HEK293 (cell line): ENCODE results near the gene EIF4E2.

Experiments
- CTCF ChIA-PET: fragments of 350-600 bp; formaldehyde crosslinking; extraction: SDS; loops from one replicate; lab custom pipeline; 2021; ENCODE audit warnings: antibody characterized with exemption; lab: Yijun Ruan, JAX
- POLR2A ChIA-PET: fragments of 300-600 bp; formaldehyde crosslinking; extraction: SDS; loops from one replicate; lab custom pipeline; 2020; ENCODE audit warnings: antibody characterized with exemption, inconsistent platforms; lab: Yijun Ruan, JAX
- H3K27ac ChIP-seq: fragments of 200-500 bp; sonication (Bioruptor generic); 2 replicates; pipeline ENCODE4 v1.5.1; 2014; ENCODE audit warnings: low read depth, low read length, control low read depth, inconsistent platforms; ENCODE audit errors: extremely low read depth
- H3K36me3 ChIP-seq, 2 experiments: fragments of 200-500 bp in 1 of 2; sonication (Bioruptor generic) in 1 of 2; 1 replicate in 1 of 2; 2 replicates in 1 of 2; pipeline ENCODE4 v1.5.1; 2014 to 2017; ENCODE audit warnings: inconsistent platforms in 2 of 2, low read length in 2 of 2; ENCODE audit not compliant: control insufficient read depth in 2 of 2, insufficient read depth in 1 of 2
- H3K4me1 ChIP-seq: fragments of 200-500 bp; sonication (Bioruptor generic); 2 replicates; pipeline ENCODE4 v1.5.1; 2014; ENCODE audit warnings: mild to moderate bottlenecking, low read length, inconsistent platforms; ENCODE audit not compliant: control insufficient read depth, insufficient read depth
- H3K4me3 ChIP-seq: 2 replicates; pipeline ENCODE4 v1.5.1; 2011; ENCODE audit warnings: low read depth, mild to moderate bottlenecking, control low read depth, low read length, moderate library complexity
- H3K9me3 ChIP-seq: fragments of 200-500 bp; sonication (Bioruptor generic); 2 replicates; pipeline ENCODE4 v1.5.1; 2014; ENCODE audit warnings: low read depth, low read length, inconsistent platforms; ENCODE audit not compliant: control insufficient read depth, insufficient read depth
- BCL11B ChIP-seq: fragments of 450-650 bp; formaldehyde crosslinking; IDR thresholded peaks from 2 replicates; pipeline ENCODE4 v1.5.1; 2016; ENCODE audit warnings: low read depth, missing biosample characterization, missing genetic modification characterization
- GFI1B ChIP-seq: fragments of 450-650 bp; formaldehyde crosslinking; IDR thresholded peaks from 2 replicates; pipeline ENCODE4 v1.5.1; 2016; ENCODE audit warnings: missing biosample characterization, missing genetic modification characterization
- KLF1 ChIP-seq: fragments of 450-650 bp; formaldehyde crosslinking; IDR thresholded peaks from 2 replicates; pipeline ENCODE4 v1.5.1; 2016; ENCODE audit warnings: missing biosample characterization, missing genetic modification characterization
- MYNN ChIP-seq: fragments of 450-650 bp; formaldehyde crosslinking; IDR thresholded peaks from 2 replicates; pipeline ENCODE4 v1.5.1; 2016; ENCODE audit warnings: missing biosample characterization, missing genetic modification characterization, borderline replicate concordance
- MZF1 ChIP-seq: fragments of 450-650 bp; formaldehyde crosslinking; IDR thresholded peaks from 2 replicates; pipeline ENCODE4 v1.5.1; 2017; ENCODE audit warnings: missing biosample characterization, missing genetic modification characterization, borderline replicate concordance
- OVOL3 ChIP-seq: fragments of 450-650 bp; formaldehyde crosslinking; IDR thresholded peaks from 2 replicates; pipeline ENCODE4 v1.5.1; 2016; ENCODE audit warnings: missing biosample characterization, missing genetic modification characterization
- REPIN1 ChIP-seq: fragments of 450-650 bp; formaldehyde crosslinking; IDR thresholded peaks from 2 replicates; pipeline ENCODE4 v1.5.1; 2017; ENCODE audit warnings: missing biosample characterization, missing genetic modification characterization, low read depth
- SALL2 ChIP-seq: fragments of 450-650 bp; formaldehyde crosslinking; IDR thresholded peaks from 2 replicates; pipeline ENCODE4 v1.5.0; 2017; ENCODE audit warnings: missing biosample characterization, mild to moderate bottlenecking, missing genetic modification characterization, borderline replicate concordance
- ZBTB20 ChIP-seq: fragments of 450-650 bp; formaldehyde crosslinking; IDR thresholded peaks from 2 replicates; pipeline ENCODE4 v1.5.1; 2016; ENCODE audit warnings: missing biosample characterization, missing genetic modification characterization
- ZFP69B ChIP-seq: fragments of 450-650 bp; formaldehyde crosslinking; IDR thresholded peaks from 2 replicates; pipeline ENCODE4 v1.5.1; 2016; ENCODE audit warnings: missing biosample characterization, missing genetic modification characterization
- ZIC2 ChIP-seq: fragments of 450-650 bp; formaldehyde crosslinking; IDR thresholded peaks from 2 replicates; pipeline ENCODE4 v1.5.1; 2016; ENCODE audit warnings: missing biosample characterization, missing genetic modification characterization
- ZNF157 ChIP-seq: fragments of 450-650 bp; formaldehyde crosslinking; IDR thresholded peaks from 2 replicates; pipeline ENCODE4 v1.5.1; 2016; ENCODE audit warnings: missing biosample characterization, missing genetic modification characterization
- ZNF202 ChIP-seq: fragments of 450-650 bp; formaldehyde crosslinking; IDR thresholded peaks from 2 replicates; pipeline ENCODE4 v1.5.1; 2016; ENCODE audit warnings: missing biosample characterization, missing genetic modification characterization, borderline replicate concordance
- ZNF214 ChIP-seq: fragments of 450-650 bp; formaldehyde crosslinking; IDR thresholded peaks from 2 replicates; pipeline ENCODE4 v1.5.1; 2017; ENCODE audit warnings: missing biosample characterization, mild to moderate bottlenecking, missing genetic modification characterization, borderline replicate concordance
- ZNF223 ChIP-seq: fragments of 450-650 bp; formaldehyde crosslinking; IDR thresholded peaks from 2 replicates; pipeline ENCODE4 v1.5.1; 2016; ENCODE audit warnings: missing biosample characterization, missing genetic modification characterization
- ZNF266 ChIP-seq: fragments of 450-650 bp; formaldehyde crosslinking; IDR thresholded peaks from 2 replicates; pipeline ENCODE4 v1.5.1; 2016; ENCODE audit warnings: missing biosample characterization, missing genetic modification characterization, low read depth
- ZNF335 ChIP-seq: fragments of 450-650 bp; formaldehyde crosslinking; conservative IDR thresholded peaks from 2 replicates; pipeline ENCODE4 v1.5.1; 2016; ENCODE audit warnings: missing biosample characterization, missing genetic modification characterization
- ZNF354C ChIP-seq: fragments of 450-650 bp; formaldehyde crosslinking; IDR thresholded peaks from 2 replicates; pipeline ENCODE4 v1.5.1; 2016; ENCODE audit warnings: missing biosample characterization, missing genetic modification characterization, low read depth, borderline replicate concordance
- ZNF518A ChIP-seq: fragments of 450-650 bp; formaldehyde crosslinking; conservative IDR thresholded peaks from 2 replicates; pipeline ENCODE4 v1.5.1; 2016; ENCODE audit warnings: low read depth, missing biosample characterization, missing genetic modification characterization
- ZNF521 ChIP-seq: fragments of 450-650 bp; formaldehyde crosslinking; IDR thresholded peaks from 2 replicates; pipeline ENCODE4 v1.5.1; 2017; ENCODE audit warnings: missing biosample characterization, mild to moderate bottlenecking, missing genetic modification characterization
- ZNF549 ChIP-seq: fragments of 450-650 bp; IDR thresholded peaks from 2 replicates; pipeline ENCODE4 v1.5.1; 2018; ENCODE audit warnings: missing biosample characterization, missing genetic modification characterization, mild to moderate bottlenecking, inconsistent platforms, moderate library complexity
- ZNF558 ChIP-seq: fragments of 450-650 bp; formaldehyde crosslinking; IDR thresholded peaks from 2 replicates; pipeline ENCODE4 v1.5.1; 2016; ENCODE audit warnings: missing biosample characterization, missing genetic modification characterization
- ZNF571 ChIP-seq: fragments of 450-650 bp; formaldehyde crosslinking; IDR thresholded peaks from 2 replicates; pipeline ENCODE4 v1.5.0; 2017; ENCODE audit warnings: missing biosample characterization, missing genetic modification characterization
- ZNF580 ChIP-seq: fragments of 450-650 bp; formaldehyde crosslinking; IDR thresholded peaks from 2 replicates; pipeline ENCODE4 v1.5.1; 2016; ENCODE audit warnings: missing biosample characterization, missing genetic modification characterization
- ZNF624 ChIP-seq: fragments of 450-650 bp; formaldehyde crosslinking; IDR thresholded peaks from 2 replicates; pipeline ENCODE4 v1.5.1; 2017; ENCODE audit warnings: missing biosample characterization, missing genetic modification characterization
- ZNF658 ChIP-seq: fragments of 450-650 bp; formaldehyde crosslinking; IDR thresholded peaks from 2 replicates; pipeline ENCODE4; 2016; ENCODE audit warnings: missing biosample characterization, missing genetic modification characterization
- ZNF747 ChIP-seq: fragments of 450-650 bp; formaldehyde crosslinking; IDR thresholded peaks from 2 replicates; pipeline ENCODE4 v1.5.1; 2016; ENCODE audit warnings: missing biosample characterization, missing genetic modification characterization
- ZNF777 ChIP-seq: fragments of 450-650 bp; formaldehyde crosslinking; IDR thresholded peaks from 2 replicates; pipeline ENCODE4 v1.5.1; 2017; ENCODE audit warnings: missing biosample characterization, missing genetic modification characterization, borderline replicate concordance
- ZNF785 ChIP-seq: fragments of 450-650 bp; formaldehyde crosslinking; IDR thresholded peaks from 2 replicates; pipeline ENCODE4 v1.5.1; 2016; ENCODE audit warnings: missing biosample characterization, missing genetic modification characterization
- TF ChIP-seq, protein P1 (sequence below): fragments of 450-650 bp; formaldehyde crosslinking; IDR thresholded peaks from 2 replicates; pipeline ENCODE4 v1.5.1; 2016; ENCODE audit warnings: missing biosample characterization, missing genetic modification characterization, borderline replicate concordance

Gene EIF4E2

DNA sequence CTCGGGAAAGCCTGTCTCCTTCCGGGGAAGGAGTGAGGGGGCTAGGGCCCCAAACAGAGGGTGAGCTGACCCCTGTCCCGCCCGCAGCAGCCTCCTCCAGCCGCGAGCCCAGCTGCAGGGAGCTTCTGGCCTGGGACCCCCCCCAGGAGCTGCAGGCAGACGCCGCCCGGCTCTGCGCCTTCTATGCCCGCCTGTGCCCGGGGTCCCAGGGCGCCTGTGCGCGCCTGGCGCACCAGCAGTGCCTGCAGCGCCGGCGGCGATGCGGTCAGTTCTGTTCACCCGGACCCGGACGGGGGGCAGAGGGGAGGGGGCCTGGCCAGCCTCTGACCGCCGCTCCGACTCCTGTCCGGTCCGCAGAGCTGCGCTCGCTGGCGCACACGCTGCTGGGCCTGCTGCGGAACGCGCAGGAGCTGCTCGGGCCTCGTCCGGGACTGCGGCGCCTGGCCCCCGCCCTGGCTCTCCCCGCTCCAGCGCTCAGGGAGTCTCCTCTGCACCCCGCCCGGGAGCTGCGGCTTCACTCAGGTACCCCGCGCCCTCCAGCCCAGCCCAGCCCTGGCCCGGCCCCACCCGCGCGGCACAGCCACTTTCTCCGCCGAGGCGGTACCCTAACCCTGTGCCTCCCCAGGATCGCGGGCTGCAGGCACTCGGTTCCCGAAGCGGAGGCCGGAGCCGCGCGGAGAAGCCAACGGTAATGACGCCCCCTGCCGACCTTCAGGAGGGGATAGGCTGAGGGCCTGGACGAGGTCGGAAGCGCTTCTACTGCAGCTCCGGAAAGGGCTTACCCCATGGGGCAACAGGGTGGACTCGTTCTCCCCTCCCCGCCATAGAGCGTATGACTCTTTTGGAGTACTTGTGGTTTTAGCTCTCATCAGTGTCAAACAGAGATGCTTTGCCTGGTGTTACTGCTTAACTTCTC is 26.5 kb upstream of the EIF4E2 start:
- peak overlapping the region; percentile 43 for H3K4me3 ChIP-seq
- H3K9me3 ChIP-seq: no peaks in the 10 kb centered on the region
- POLR2A ChIA-PET: interaction anchor here (0.6 kb wide), 1 partner anchor 26 kb away, joined by 3 read pairs; the partner anchor contains the start of genes EIF4E2 and TIGD1
- no peaks in the 10 kb centered on the region; the same call in 1 of the 2 replicates for H3K4me1 ChIP-seq
- peak overlapping the region; percentile 24; the same call in 1 of the 2 replicates for H3K27ac ChIP-seq
- CTCF ChIA-PET: interaction anchor here (0.6 to 4.9 kb wide), 24 partner anchors 8 to 1465 kb away, joined by 3 to 77 read pairs (median 3); partner anchors contain the start of gene ECEL1
- H3K36me3 ChIP-seq: no peaks in the 10 kb centered on the region
- TF ChIP-seq ZNF580 (tag by site-specific recombination): no peak
- TF ChIP-seq GFI1B (tag by site-specific recombination): no peak
- no peak for TF ChIP-seq ZNF202 (tag by site-specific recombination)
- no peak for TF ChIP-seq OVOL3 (tag by site-specific recombination)
- no peak for TF ChIP-seq ZNF214 (tag by site-specific recombination)
- no peak for TF ChIP-seq SALL2 (tag by site-specific recombination)
- TF ChIP-seq ZNF624 (tag by site-specific recombination): no peak
- no peak for TF ChIP-seq ZNF157 (tag by site-specific recombination)
- no peak for TF ChIP-seq ZNF658
- no peak for TF ChIP-seq ZNF549 (tag by site-specific recombination)
- no peak for TF ChIP-seq MZF1 (tag by site-specific recombination)
- TF ChIP-seq ZNF558: no peak
- TF ChIP-seq ZIC2: 0 out of 2 replicates have a peak, but pooled peaks have one; percentile 45
- peak; percentile 64 for TF ChIP-seq KLF1
- no peak for TF ChIP-seq ZNF785 (tag by site-specific recombination)
- no peak for TF ChIP-seq BCL11B (tag by site-specific recombination)
- no peak for TF ChIP-seq ZNF518A (tag by site-specific recombination)
- TF ChIP-seq ZNF223 (tag by site-specific recombination): no peak
- peak; percentile 87 for TF ChIP-seq ZNF335 (tag by site-specific recombination)
- TF ChIP-seq REPIN1 (tag by site-specific recombination): no peak
- no peak for TF ChIP-seq ZNF266 (tag by site-specific recombination)
- no peak for TF ChIP-seq ZNF747
- no peak for TF ChIP-seq ZNF777 (tag by site-specific recombination)
- TF ChIP-seq ZBTB20 (tag by site-specific recombination): peak; percentile 77; the same call in 1 of the 2 replicates
- no peak for TF ChIP-seq ZNF571
- TF ChIP-seq MYNN (tag by site-specific recombination): no peak
- TF ChIP-seq, protein P1, sequence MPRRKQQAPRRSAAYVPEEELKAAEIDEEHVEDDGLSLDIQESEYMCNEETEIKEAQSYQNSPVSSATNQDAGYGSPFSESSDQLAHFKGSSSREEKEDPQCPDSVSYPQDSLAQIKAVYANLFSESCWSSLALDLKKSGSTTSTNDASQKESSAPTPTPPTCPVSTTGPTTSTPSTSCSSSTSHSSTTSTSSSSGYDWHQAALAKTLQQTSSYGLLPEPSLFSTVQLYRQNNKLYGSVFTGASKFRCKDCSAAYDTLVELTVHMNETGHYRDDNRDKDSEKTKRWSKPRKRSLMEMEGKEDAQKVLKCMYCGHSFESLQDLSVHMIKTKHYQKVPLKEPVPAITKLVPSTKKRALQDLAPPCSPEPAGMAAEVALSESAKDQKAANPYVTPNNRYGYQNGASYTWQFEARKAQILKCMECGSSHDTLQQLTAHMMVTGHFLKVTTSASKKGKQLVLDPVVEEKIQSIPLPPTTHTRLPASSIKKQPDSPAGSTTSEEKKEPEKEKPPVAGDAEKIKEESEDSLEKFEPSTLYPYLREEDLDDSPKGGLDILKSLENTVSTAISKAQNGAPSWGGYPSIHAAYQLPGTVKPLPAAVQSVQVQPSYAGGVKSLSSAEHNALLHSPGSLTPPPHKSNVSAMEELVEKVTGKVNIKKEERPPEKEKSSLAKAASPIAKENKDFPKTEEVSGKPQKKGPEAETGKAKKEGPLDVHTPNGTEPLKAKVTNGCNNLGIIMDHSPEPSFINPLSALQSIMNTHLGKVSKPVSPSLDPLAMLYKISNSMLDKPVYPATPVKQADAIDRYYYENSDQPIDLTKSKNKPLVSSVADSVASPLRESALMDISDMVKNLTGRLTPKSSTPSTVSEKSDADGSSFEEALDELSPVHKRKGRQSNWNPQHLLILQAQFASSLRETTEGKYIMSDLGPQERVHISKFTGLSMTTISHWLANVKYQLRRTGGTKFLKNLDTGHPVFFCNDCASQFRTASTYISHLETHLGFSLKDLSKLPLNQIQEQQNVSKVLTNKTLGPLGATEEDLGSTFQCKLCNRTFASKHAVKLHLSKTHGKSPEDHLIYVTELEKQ (tag by site-specific recombination): no peak
- no peak for TF ChIP-seq ZNF521 (tag by site-specific recombination)
- TF ChIP-seq ZFP69B (tag by site-specific recombination): no peak
- no peak for TF ChIP-seq ZNF354C (tag by site-specific recombination)
